ENCODE results near the gene USP14. TPM values are rescaled to one million over a fixed set of nuclear protein-coding genes. Genes with fewer than 3 reads are reported as not detected.
A peak's percentile ranks its signal among the peaks of the same experiment; 100 is the strongest.

The USP14 gene
- total RNA-seq, 1 donor from 2014 or later = 60.1 TPM

GRCh38 chr18:220708-221107 is 62.4 kb downstream of the USP14 start:
- H3K36me3 Mint-ChIP-seq (ENCODE audit: low read depth, unreplicated experiment) = peaks cover 30% of the 10 kb centered on the region
- H3K4me3 Mint-ChIP-seq (ENCODE audit: unreplicated experiment) = no peak overlapping the region
- TF ChIP-seq CTCF (IDR thresholded peaks at IDR 0.05; ENCODE audit: unreplicated experiment) = no peak
- H3K27ac Mint-ChIP-seq (ENCODE audit: unreplicated experiment) = no peak overlapping the region
- H3K4me1 Mint-ChIP-seq (ENCODE audit: unreplicated experiment) = peaks cover 3% of the 10 kb centered on the region
- DNase-seq (ENCODE audit: low spot score) = no peak
- H3K27me3 Mint-ChIP-seq (ENCODE audit: unreplicated experiment) = no peaks in the 10 kb centered on the region
- H3K9me3 Mint-ChIP-seq (ENCODE audit: unreplicated experiment) = no peaks in the 10 kb centered on the region

GRCh38 chr18:225745-226144 is 67.4 kb downstream of the USP14 start:
- TF ChIP-seq CTCF (IDR thresholded peaks at IDR 0.05; ENCODE audit: unreplicated experiment) = no peak
- no peak for DNase-seq (ENCODE audit: low spot score)
- Mint-ChIP-seq H3K27ac (ENCODE audit: unreplicated experiment) (no peak overlapping the region), H3K9me3 (ENCODE audit: unreplicated experiment) (no peaks in the 10 kb centered on the region), H3K4me1 (ENCODE audit: unreplicated experiment) (no peaks in the 10 kb centered on the region), H3K36me3 (ENCODE audit: low read depth, unreplicated experiment) (peaks cover 12% of the 10 kb centered on the region), H3K4me3 (ENCODE audit: unreplicated experiment) (no peak overlapping the region), H3K27me3 (ENCODE audit: unreplicated experiment) (peaks cover 2% of the 10 kb centered on the region)

DNA sequence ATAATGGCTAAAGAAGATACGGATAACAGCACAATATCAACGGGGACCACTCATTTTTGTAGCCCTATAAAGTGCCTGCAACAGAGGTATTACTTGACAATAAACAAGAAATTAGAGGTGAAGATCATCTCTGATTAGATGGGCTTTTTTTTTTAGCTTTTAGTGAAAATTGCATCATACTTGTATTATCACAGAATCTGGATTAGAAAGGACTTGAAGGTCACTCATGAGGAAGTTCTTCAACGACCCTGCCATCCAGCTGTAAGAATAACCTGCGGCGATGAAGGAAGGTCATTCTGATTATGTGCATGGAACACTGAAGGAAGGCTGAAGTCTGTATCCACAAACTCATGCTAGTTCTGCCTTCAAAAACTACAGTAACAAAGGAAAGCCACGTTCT is 69.0 kb downstream of the USP14 start:
- Mint-ChIP-seq H3K9me3 (ENCODE audit: unreplicated experiment) (no peaks in the 10 kb centered on the region), H3K27me3 (ENCODE audit: unreplicated experiment) (peaks cover 2% of the 10 kb centered on the region), H3K27ac (ENCODE audit: unreplicated experiment) (no peak overlapping the region), H3K36me3 (ENCODE audit: low read depth, unreplicated experiment) (peaks cover 11% of the 10 kb centered on the region), H3K4me1 (ENCODE audit: unreplicated experiment) (no peaks in the 10 kb centered on the region), H3K4me3 (ENCODE audit: unreplicated experiment) (no peak overlapping the region)
- no peak for DNase-seq (ENCODE audit: low spot score)
- TF ChIP-seq CTCF (IDR thresholded peaks at IDR 0.05; ENCODE audit: unreplicated experiment) = no peak

DNA sequence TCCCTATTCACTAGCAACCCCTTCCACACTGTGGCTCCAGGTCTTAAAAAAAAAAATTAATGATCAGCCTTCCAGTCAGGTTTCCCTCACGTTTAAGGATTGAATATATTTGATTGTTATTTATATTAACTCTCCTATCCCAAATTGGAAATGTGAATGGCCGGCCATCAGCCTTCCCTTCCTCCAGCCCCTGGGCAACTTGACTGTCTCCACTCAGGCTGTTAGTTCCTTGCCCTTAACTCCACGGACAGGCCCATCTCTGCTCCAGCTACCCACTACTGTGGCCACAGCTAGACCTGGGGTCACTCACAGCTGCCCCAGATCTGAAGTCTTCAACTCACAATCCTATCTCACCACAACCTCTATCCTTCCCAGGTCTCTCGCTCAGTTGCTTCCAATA is 69.5 kb downstream of the USP14 start:
- peaks cover 2% of the 10 kb centered on the region for H3K27me3 Mint-ChIP-seq (ENCODE audit: unreplicated experiment)
- no peaks in the 10 kb centered on the region for H3K4me1 Mint-ChIP-seq (ENCODE audit: unreplicated experiment)
- peaks cover 11% of the 10 kb centered on the region for H3K36me3 Mint-ChIP-seq (ENCODE audit: low read depth, unreplicated experiment)

DNA sequence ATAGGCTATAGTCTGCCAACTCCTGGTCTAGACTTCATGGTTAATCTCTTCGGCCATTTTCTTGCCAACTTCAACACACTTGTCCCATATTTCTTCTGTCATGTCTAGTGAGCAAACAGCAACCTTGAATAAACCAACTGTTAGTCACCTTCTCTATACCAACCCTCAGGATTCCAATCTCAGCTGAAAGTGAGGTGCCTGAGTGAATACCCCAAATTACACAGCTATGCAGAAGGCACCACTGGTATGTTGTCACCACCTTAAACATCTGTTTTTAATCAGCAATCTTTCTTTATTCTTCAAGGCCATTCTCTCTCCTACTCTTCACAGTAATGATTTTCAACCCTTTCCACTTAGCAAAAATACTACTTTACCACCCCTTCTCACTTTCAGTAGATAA is 70.2 kb downstream of the USP14 start:
- Mint-ChIP-seq H3K9me3 (ENCODE audit: unreplicated experiment) (no peaks in the 10 kb centered on the region), H3K4me1 (ENCODE audit: unreplicated experiment) (no peaks in the 10 kb centered on the region)

More for the DNA sequence above, 69.5 kb downstream of the USP14 start:
- Mint-ChIP-seq H3K9me3 (ENCODE audit: unreplicated experiment) (no peaks in the 10 kb centered on the region), H3K27ac (ENCODE audit: unreplicated experiment) (peak overlapping the region; percentile 61), H3K4me3 (ENCODE audit: unreplicated experiment) (no peak overlapping the region)
- no peak for DNase-seq (ENCODE audit: low spot score)
- no peak for TF ChIP-seq CTCF (IDR thresholded peaks at IDR 0.05; ENCODE audit: unreplicated experiment)

More for the DNA sequence above, 70.2 kb downstream of the USP14 start:
- no peak for DNase-seq (ENCODE audit: low spot score)
- peaks cover 11% of the 10 kb centered on the region for H3K36me3 Mint-ChIP-seq (ENCODE audit: low read depth, unreplicated experiment)
- no peak for TF ChIP-seq CTCF (IDR thresholded peaks at IDR 0.05; ENCODE audit: unreplicated experiment)
- H3K27me3 Mint-ChIP-seq (ENCODE audit: unreplicated experiment) = peaks cover 2% of the 10 kb centered on the region
- H3K27ac Mint-ChIP-seq (ENCODE audit: unreplicated experiment) = no peak overlapping the region
- no peak overlapping the region for H3K4me3 Mint-ChIP-seq (ENCODE audit: unreplicated experiment)
